OCI-LY3 (cell line): Measurements from ENCODE around the gene DTNBP1.

Experiments used
- H2AFZ ChIP-seq: fragments of 200-600, 300-600 bp; shearing (Covaris generic); 2 replicates; pipeline ENCODE4 v1.6.0; 2014; ENCODE audit warnings: antibody characterized with exemption, low read depth, low read length
- H3K27ac ChIP-seq: fragments of 200-600, 300-600 bp; sonication (generic); 2 replicates; pipeline ENCODE4 v1.5.1; 2014; ENCODE audit warnings: mild to moderate bottlenecking, low read length, moderate library complexity, mixed read lengths
- H3K27me3 ChIP-seq: fragments of 200-600, 300-600 bp; sonication (generic); 2 replicates; pipeline ENCODE4 v1.6.1; 2014; ENCODE audit warnings: low read depth, low read length, mixed read lengths
- H3K36me3 ChIP-seq: fragments of 200-600, 300-600 bp; sonication (generic); replicated peaks from 2 replicates; pipeline ENCODE3; 2014; ENCODE audit warnings: low read depth, low read length, mixed read lengths
- H3K4me1 ChIP-seq: fragments of 300-600, 200-600 bp; sonication (generic); 2 replicates; pipeline ENCODE4 v1.6.1; 2014; ENCODE audit warnings: low read length, mixed read lengths
- H3K4me2 ChIP-seq: fragments of 200-600, 300-600 bp; sonication (generic); 2 replicates; pipeline ENCODE4 v1.6.1; 2014; ENCODE audit warnings: low read length, mixed read lengths
- H3K4me3 ChIP-seq: fragments of 300-600, 200-600 bp; sonication (generic); 2 replicates; pipeline ENCODE4 v1.5.1; 2014; ENCODE audit warnings: antibody characterized with exemption, mild to moderate bottlenecking, low read length, moderate library complexity
- H3K79me2 ChIP-seq: fragments of 300-600, 200-600 bp; shearing (Covaris generic); 2 replicates; pipeline ENCODE4 v1.6.1; 2014; ENCODE audit warnings: mild to moderate bottlenecking, low read length, mixed read lengths
- H3K9ac ChIP-seq: fragments of 300-600, 200-600 bp; shearing (Covaris generic); 2 replicates; pipeline ENCODE4 v1.6.0; 2014; ENCODE audit warnings: mild to moderate bottlenecking, low read length, moderate library complexity
- H3K9me3 ChIP-seq: fragments of 200-600, 300-600 bp; shearing (Covaris generic); 2 replicates; pipeline ENCODE4 v1.6.1; 2014; ENCODE audit warnings: low read length, mixed read lengths; ENCODE audit not compliant: insufficient read depth
- H4K20me1 ChIP-seq: fragments of 200-600, 300-600 bp; sonication (generic); 2 replicates; pipeline ENCODE4 v1.6.1; 2016; ENCODE audit warnings: low read length, mixed read lengths; ENCODE audit not compliant: insufficient read depth
- EZH2phosphoT487 ChIP-seq: fragments of 200-600 bp; shearing (Covaris generic); IDR thresholded peaks from 2 replicates; pipeline ENCODE4 v1.6.1; 2018; ENCODE audit warnings: antibody characterized with exemption, mixed run types, low read depth
- TF ChIP-seq, protein P1 (sequence below): fragments of 200-600, 300-600 bp; sonication (generic); IDR thresholded peaks from 2 replicates; pipeline ENCODE4 v1.5.1; 2014; ENCODE audit warnings: antibody characterized with exemption, low read length, low read depth

The DTNBP1 gene

DNA sequence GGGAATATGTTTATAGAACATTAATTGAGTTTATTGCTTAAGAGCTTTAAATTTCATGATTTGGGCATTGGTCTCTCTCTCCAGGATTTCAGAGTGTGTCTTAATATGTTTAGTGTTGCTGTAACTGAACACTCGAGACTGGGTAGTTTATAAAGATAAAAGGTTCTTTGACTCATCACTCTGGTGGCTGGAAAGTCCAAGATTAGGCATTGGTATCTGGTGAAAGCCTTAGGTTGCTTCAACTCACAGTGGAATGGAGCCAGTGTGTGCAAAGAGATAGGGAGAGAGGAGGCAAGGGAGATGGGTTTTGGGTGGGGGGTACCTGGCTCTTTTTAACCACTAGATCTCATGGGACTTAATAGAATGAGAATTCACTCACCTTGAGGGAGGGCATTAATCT lies 35.6 kb upstream of the DTNBP1 start:
- Histone ChIP-seq H3K4me1 (peaks cover 11% of the 10 kb centered on the region), H3K27ac (no peak overlapping the region), H3K79me2 (no peaks in the 10 kb centered on the region), H3K9me3 (no peaks in the 10 kb centered on the region), H4K20me1 (no peaks in the 10 kb centered on the region), H2AFZ (no peak overlapping the region), H3K4me3 (no peak overlapping the region), H3K4me2 (no peak overlapping the region), H3K9ac (no peak overlapping the region), H3K36me3 (no peaks in the 10 kb centered on the region), H3K27me3 (no peaks in the 10 kb centered on the region)
- TF ChIP-seq EZH2phosphoT487 = no peak
- TF ChIP-seq, protein P1, sequence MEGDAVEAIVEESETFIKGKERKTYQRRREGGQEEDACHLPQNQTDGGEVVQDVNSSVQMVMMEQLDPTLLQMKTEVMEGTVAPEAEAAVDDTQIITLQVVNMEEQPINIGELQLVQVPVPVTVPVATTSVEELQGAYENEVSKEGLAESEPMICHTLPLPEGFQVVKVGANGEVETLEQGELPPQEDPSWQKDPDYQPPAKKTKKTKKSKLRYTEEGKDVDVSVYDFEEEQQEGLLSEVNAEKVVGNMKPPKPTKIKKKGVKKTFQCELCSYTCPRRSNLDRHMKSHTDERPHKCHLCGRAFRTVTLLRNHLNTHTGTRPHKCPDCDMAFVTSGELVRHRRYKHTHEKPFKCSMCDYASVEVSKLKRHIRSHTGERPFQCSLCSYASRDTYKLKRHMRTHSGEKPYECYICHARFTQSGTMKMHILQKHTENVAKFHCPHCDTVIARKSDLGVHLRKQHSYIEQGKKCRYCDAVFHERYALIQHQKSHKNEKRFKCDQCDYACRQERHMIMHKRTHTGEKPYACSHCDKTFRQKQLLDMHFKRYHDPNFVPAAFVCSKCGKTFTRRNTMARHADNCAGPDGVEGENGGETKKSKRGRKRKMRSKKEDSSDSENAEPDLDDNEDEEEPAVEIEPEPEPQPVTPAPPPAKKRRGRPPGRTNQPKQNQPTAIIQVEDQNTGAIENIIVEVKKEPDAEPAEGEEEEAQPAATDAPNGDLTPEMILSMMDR = no peak

DNA sequence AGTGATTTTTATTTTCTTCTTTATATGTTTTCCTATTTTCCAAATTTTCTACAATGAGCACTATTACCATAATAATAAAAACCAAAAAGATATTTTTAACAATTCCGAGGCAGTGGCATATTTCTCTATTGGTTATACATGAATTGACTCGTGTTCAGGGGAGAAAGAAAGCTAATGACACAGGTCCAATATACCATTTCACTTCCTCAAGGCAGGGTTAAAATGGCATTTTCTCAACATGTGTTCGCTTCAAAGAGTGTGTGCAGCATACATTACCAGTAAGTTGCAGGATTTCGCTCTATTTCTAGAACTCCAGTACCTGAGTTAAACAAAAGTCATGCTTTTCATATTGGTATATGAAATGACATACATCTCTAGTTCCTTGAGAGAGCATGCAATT lies 35.1 kb upstream of the DTNBP1 start:
- H3K9ac ChIP-seq = no peak overlapping the region
- peaks cover 11% of the 10 kb centered on the region for H3K4me1 ChIP-seq
- no peaks in the 10 kb centered on the region for H3K27me3 ChIP-seq
- TF ChIP-seq, protein P1 = no peak
- no peak for TF ChIP-seq EZH2phosphoT487
- no peak overlapping the region for H3K27ac ChIP-seq
- H4K20me1 ChIP-seq = no peaks in the 10 kb centered on the region
- no peak overlapping the region for H3K4me3 ChIP-seq
- H2AFZ ChIP-seq = no peak overlapping the region
- no peaks in the 10 kb centered on the region for H3K9me3 ChIP-seq
- H3K36me3 ChIP-seq = no peaks in the 10 kb centered on the region
- H3K4me2 ChIP-seq = peak overlapping the region; percentile 32
- H3K79me2 ChIP-seq = no peaks in the 10 kb centered on the region

DNA sequence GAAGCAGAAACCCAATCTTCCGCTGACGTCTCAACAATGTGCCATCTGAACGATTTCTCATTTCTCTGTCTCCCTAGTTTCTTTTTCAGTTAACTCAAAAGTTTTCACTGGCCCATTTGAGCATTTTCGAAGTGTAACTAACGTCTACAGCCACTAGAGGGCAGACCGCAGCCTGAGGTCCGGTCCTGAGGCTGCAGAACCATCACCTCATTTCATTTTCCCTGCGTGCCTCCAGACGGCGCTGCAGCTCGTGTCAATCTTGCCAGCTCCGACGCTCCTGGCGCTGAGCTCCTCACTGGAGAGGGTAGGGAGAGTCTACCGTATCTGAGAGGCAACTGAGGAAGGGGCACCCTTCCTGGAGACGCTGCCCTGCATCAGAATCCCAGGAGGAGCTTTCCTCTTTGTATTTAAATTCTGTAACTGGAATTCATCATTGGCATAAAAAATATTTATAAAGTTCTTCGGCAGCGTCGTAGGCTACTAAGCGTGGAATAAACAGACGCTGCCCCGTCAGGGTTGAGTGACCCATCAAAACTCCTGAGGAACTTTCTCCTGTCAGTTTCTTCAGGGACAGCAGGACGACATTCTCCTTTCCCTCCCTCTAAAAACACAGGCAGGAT lies 28.5 kb upstream of the DTNBP1 start:
- no peaks in the 10 kb centered on the region for H3K79me2 ChIP-seq
- H3K9ac ChIP-seq = peak overlapping the region; percentile 68
- H3K9me3 ChIP-seq = no peaks in the 10 kb centered on the region
- H3K4me2 ChIP-seq = peak overlapping the region; percentile 89
- H3K27ac ChIP-seq = peak overlapping the region; percentile 25; the same call in 1 of the 2 replicates
- H2AFZ ChIP-seq = peak overlapping the region; percentile 80
- H3K4me1 ChIP-seq = peaks cover 19% of the 10 kb centered on the region
- TF ChIP-seq EZH2phosphoT487 = no peak
- TF ChIP-seq, protein P1 = peak; percentile 93
- H3K27me3 ChIP-seq = no peaks in the 10 kb centered on the region
- H4K20me1 ChIP-seq = no peaks in the 10 kb centered on the region
- peak overlapping the region; percentile 72 for H3K4me3 ChIP-seq
- no peaks in the 10 kb centered on the region for H3K36me3 ChIP-seq

DNA sequence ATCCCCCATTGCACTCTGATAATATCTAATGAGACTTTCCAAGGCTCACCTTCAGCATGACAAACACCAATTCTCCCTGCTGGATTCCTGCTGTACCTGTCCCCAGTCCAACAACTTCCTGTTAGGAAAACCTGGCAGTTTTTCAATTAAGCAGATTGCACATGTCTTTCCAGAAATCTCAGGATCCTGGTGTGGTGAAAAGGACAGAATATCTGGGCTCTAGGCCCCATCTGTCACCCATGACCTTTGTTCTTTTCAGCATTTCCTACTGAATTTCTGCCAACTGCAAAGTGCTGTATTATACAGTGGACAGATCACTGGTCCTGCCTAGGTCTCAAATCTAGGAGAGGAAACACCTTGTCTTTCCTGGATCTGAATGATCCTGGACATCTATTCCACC lies 27.7 kb upstream of the DTNBP1 start:
- peak overlapping the region; percentile 80 for H2AFZ ChIP-seq
- no peak for TF ChIP-seq EZH2phosphoT487
- TF ChIP-seq, protein P1 = no peak
- peak overlapping the region; percentile 68 for H3K9ac ChIP-seq
- H4K20me1 ChIP-seq = no peaks in the 10 kb centered on the region
- no peaks in the 10 kb centered on the region for H3K27me3 ChIP-seq
- H3K79me2 ChIP-seq = no peaks in the 10 kb centered on the region
- peak overlapping the region; percentile 89 for H3K4me2 ChIP-seq
- peak overlapping the region; percentile 72 for H3K4me3 ChIP-seq
- no peaks in the 10 kb centered on the region for H3K36me3 ChIP-seq
- H3K4me1 ChIP-seq = peaks cover 23% of the 10 kb centered on the region
- H3K9me3 ChIP-seq = no peaks in the 10 kb centered on the region
- H3K27ac ChIP-seq = no peak overlapping the region
